ENCODE measurements around the gene RHCE.
A peak's percentile ranks its signal among the peaks of the same experiment; 100 is the strongest.
"Not testable (repeated sequence)": the region's sequence is repeated elsewhere in the genome, so short reads cannot be mapped to it uniquely, and the experiment has no call there.

RHCE gene

DNA sequence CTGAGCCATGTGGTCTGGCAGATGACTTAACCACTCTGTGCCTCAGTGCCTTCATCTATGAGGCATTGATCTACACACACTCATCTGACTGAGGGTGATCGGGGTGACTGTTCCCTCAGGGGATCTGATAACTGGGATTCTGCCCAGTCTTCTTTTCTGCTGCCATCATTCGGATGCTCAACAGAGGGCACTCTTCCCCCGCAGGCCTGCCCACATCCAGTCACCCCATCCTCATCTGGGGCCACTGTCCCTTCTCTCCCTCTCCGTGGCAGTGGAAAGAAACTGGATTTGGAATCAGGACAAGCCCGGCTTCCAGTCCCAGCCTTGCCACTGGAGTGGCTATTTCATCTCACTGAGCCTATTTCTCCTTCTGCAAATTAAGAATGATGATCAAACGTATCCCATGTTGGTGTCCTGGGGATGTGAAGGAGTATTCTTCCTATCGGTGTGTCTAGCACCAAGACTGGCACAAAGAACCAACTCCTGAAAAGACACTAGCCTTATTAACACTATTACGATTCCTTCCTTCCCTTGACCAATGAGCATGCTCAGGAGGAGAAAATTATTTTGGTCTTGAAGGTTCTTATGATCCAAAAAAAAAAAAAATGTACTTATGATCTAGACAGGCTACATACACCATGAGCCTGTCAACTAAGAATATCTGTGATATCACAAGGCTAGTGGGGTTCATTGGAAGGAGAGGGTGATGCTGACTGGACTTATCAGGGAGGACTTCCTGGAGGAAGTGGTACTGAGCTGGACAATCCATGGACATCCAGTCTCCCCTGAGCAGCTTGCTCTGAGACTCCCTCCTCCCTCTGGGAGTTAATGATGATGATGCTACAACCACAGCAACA, 17.4 kb downstream of the RHCE start:
- TF ChIP-seq, protein P1, sequence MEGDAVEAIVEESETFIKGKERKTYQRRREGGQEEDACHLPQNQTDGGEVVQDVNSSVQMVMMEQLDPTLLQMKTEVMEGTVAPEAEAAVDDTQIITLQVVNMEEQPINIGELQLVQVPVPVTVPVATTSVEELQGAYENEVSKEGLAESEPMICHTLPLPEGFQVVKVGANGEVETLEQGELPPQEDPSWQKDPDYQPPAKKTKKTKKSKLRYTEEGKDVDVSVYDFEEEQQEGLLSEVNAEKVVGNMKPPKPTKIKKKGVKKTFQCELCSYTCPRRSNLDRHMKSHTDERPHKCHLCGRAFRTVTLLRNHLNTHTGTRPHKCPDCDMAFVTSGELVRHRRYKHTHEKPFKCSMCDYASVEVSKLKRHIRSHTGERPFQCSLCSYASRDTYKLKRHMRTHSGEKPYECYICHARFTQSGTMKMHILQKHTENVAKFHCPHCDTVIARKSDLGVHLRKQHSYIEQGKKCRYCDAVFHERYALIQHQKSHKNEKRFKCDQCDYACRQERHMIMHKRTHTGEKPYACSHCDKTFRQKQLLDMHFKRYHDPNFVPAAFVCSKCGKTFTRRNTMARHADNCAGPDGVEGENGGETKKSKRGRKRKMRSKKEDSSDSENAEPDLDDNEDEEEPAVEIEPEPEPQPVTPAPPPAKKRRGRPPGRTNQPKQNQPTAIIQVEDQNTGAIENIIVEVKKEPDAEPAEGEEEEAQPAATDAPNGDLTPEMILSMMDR (IDR thresholded peaks at IDR 0.05; ENCODE audit: extremely low read depth, insufficient read depth, missing control alignments): peak; percentile 15
- DNase-seq (ENCODE audit: low spot score); in situ Hi-C loops (cut with MboI; ENCODE audit: low pct_unique_long_range_greater_than_20kb, low sequenced_read_pairs, unreplicated experiment): not testable (repeated sequence)

DNA sequence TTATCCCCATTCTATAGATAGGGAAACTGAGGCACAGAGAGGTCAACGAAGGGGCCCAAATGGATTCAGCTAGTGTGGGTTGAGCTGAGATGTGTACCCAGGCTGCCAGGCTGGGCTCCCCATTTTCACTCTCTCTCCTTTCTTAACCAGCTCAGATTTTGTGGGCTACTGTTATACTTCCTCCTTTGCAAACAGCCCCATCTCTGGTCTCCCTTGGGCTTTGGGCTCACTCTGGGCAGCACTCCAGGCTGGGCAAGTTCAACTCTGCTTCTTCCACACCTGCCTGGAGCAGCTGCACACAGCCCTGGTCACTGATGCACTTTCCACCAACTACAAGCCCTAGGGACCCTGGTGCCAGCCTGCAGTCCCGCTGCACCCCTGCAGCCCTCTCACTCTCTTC, 22.5 kb downstream of the RHCE start:
- DNase-seq (ENCODE audit: low spot score); in situ Hi-C loops (cut with MboI; ENCODE audit: low pct_unique_long_range_greater_than_20kb, low sequenced_read_pairs, unreplicated experiment): not testable (repeated sequence)

DNA sequence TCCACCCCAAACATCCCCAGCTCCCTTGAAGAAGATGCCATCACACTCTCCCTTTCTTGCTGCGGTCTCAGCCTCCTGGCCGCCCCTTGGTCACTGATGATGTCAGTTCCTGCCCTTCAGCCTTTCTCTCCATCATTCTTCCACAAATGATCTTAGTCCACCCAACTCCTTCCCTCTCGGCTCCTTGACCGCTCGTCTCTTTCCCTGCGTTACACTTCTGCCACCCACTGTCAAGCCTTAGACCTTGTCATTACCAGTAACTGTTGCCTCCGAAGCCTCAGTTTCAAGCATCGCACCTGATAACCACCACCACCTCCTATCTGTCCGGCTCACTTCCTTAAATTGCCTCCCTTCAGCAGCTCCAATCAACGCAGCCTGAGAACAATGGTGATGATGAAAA, 23.1 kb downstream of the RHCE start:
- in situ Hi-C loops (cut with MboI; ENCODE audit: low pct_unique_long_range_greater_than_20kb, low sequenced_read_pairs, unreplicated experiment); DNase-seq (ENCODE audit: low spot score): not testable (repeated sequence)

DNA sequence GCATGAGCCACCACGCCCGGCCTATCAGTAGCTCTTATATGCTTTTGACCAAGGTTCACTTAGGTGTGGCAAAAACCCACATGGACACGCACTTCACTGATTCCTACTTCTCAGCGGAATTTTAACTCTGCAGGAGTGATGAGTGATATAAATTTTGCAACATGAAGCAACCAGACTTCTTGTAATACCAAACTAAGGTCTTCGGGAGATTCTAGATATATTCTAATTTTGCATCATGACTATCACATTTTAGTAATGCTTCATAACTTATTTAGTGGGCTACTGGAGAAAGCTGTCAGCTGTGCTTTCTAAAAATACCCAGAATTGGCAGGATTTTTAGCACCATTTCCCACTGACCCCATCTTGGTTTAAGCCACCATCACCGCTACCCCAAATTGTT, 27.8 kb downstream of the RHCE start:
- no peak for DNase-seq (ENCODE audit: low spot score)
- in situ Hi-C loops (cut with MboI; ENCODE audit: low pct_unique_long_range_greater_than_20kb, low sequenced_read_pairs, unreplicated experiment): no loop called here
- TF ChIP-seq, protein P1 (IDR thresholded peaks at IDR 0.05; ENCODE audit: extremely low read depth, insufficient read depth, missing control alignments): no peak

DNA sequence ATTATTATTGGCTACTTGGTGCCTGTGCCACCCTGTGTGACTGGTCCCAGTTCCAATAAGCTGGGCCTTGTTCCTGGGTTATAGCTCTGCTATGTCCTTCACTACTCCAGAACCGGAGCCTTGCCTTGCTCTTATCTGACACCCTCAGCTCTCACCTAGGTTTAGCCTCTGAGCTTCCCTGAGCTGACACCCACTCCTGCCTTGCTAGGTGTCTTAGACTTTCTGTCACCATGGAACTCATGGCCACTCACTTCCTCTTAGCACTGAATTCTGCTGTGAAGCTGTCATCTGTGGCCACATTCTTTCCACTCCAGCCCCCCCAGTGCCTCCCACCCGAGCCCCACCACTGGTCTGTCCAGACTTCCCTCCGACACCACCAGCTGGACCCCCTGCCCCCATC, 30.9 kb downstream of the RHCE start:
- DNase-seq (ENCODE audit: low spot score); in situ Hi-C loops (cut with MboI; ENCODE audit: low pct_unique_long_range_greater_than_20kb, low sequenced_read_pairs, unreplicated experiment): not testable (repeated sequence)

DNA sequence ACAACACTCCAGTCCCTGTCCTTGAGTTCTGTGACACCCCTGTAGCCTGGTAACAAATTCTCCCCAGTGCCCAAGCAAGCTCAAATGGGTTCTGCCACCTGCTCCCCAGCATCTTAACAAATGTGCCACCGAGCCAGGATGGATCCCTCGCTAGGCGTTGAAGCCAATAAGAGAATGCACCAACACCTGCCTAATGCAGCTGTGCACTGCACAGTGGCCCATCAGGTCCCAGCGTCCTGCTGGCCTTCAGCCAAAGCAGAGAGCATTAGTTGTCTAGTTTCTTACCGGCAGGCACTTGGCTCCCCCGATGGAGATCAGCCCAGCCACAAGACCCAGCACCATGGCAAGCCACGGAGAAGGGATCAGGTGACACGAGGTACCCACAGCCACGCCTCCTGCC, 31.9 kb downstream of the RHCE start:
- in situ Hi-C loops (cut with MboI; ENCODE audit: low pct_unique_long_range_greater_than_20kb, low sequenced_read_pairs, unreplicated experiment): not testable (repeated sequence)

DNA sequence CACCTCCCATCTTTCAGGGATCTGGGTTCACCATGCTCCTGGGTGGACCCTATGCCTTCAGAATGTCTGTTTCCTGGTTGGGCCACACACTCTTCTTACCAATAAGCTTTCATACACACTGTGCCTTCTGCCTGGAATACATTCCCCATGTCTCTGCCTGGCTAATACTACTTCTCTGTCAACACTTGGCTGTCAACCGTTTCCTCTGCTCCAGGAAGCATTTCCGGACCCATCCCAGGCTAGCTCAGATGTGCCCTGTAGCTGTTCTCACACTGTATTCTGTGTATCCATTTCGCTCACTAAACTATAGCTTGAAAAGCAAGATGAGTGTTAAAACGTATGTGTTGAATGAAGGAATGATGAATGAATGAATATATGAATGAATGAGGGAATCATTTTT, 33.5 kb downstream of the RHCE start:
- in situ Hi-C loops (cut with MboI; ENCODE audit: low pct_unique_long_range_greater_than_20kb, low sequenced_read_pairs, unreplicated experiment); DNase-seq (ENCODE audit: low spot score): not testable (repeated sequence)

More for the DNA sequence above, 31.9 kb downstream of the RHCE start:
- DNase-seq (ENCODE audit: low spot score): not testable (repeated sequence)

DNA sequence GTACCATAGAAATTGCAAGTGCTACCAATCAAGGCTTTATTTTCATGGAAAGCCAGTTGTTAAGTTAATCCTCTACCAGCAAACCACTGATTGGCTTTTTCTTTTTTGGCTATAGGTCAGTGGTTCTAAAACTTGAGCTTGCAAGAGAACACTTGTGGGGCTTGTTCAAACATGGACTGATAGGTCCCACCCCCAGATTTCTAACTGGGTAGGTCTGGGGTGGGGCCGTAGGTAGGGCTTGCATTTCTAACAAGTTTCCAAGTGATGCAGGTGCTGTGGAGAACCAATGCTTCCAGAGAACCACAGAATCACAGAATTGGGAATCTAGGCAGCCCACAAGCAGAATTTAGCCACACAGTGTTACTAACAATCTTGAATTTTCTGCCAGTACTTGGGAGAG, 36.8 kb downstream of the RHCE start:
- in situ Hi-C loops (cut with MboI; ENCODE audit: low pct_unique_long_range_greater_than_20kb, low sequenced_read_pairs, unreplicated experiment); DNase-seq (ENCODE audit: low spot score): not testable (repeated sequence)

DNA sequence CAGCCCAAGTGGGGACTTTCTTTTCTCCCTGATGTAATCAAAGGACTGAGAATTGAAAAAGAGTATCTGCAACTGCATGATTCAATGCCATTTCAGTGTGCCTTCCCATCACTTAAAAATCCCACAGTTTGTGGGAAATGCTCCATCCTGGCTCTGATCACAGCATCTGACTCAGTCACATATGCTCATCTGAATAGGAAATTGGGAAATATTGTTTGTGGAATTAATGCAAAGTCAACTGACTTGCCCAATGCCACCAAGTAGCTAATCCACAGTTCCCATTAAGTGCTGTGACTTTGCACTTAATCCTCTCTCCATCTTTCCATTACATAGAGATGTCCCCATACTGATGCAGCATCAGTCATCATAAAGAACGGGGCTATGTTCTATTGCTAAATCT, 37.5 kb downstream of the RHCE start:
- DNase-seq (ENCODE audit: low spot score); in situ Hi-C loops (cut with MboI; ENCODE audit: low pct_unique_long_range_greater_than_20kb, low sequenced_read_pairs, unreplicated experiment): not testable (repeated sequence)

DNA sequence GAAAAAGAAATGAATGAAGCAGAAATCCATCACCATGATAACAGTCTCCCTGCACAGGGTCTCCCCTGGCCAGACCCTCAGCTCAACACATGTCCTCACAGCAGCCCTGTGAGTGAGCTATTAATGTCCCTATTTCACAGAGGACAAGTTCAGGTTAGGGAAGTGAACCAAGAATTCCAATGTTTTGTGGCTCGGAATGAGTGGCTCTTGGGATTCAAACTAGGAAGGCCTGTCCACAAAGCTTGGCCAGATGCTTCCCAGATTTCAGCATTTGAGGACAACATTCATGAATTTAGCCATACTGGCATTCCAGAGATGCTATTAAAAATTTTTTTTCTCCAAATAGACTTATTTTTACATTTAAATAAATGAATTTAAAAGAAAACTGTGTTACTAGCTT, 38.1 kb downstream of the RHCE start:
- DNase-seq (ENCODE audit: low spot score); in situ Hi-C loops (cut with MboI; ENCODE audit: low pct_unique_long_range_greater_than_20kb, low sequenced_read_pairs, unreplicated experiment): not testable (repeated sequence)

DNA sequence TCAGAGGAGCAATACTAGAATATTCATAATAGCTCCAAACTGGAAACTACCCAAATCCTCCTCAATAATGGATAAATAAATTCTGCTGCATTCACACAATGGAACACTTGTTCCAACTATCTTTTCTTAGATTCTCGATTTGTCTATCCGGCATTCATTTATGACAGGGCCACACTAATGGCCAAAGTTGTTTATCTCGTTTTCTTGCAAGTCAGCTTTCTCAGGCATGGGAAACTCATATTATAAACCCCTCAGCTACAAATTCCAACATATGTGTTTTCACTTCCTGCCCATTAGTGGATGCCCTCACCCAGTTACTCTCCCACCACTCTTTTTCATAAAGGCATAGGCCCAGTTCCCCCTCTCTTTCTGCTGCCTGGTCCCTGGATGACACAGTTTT, 42.3 kb downstream of the RHCE start:
- DNase-seq (ENCODE audit: low spot score); in situ Hi-C loops (cut with MboI; ENCODE audit: low pct_unique_long_range_greater_than_20kb, low sequenced_read_pairs, unreplicated experiment): not testable (repeated sequence)

DNA sequence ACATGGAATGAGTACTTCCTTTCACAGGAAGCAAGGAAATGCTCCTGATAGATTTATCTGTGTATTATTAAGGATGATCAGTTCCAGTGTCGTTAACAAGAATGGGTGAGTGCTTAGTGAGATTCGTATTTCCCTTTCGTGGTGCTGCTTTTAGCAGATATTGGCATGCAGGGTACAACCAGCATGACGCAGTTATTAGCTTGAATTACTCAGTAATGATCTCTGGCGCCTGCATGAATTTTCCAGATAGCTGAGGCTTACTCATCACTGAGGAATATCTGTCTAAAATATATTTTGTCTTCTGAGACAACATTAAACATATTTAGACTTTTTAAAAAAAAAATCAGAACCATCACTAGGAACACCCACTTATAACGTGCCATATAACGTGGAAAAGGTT, 48.9 kb downstream of the RHCE start:
- in situ Hi-C loops (cut with MboI; ENCODE audit: low pct_unique_long_range_greater_than_20kb, low sequenced_read_pairs, unreplicated experiment); DNase-seq (ENCODE audit: low spot score): not testable (repeated sequence)

DNA sequence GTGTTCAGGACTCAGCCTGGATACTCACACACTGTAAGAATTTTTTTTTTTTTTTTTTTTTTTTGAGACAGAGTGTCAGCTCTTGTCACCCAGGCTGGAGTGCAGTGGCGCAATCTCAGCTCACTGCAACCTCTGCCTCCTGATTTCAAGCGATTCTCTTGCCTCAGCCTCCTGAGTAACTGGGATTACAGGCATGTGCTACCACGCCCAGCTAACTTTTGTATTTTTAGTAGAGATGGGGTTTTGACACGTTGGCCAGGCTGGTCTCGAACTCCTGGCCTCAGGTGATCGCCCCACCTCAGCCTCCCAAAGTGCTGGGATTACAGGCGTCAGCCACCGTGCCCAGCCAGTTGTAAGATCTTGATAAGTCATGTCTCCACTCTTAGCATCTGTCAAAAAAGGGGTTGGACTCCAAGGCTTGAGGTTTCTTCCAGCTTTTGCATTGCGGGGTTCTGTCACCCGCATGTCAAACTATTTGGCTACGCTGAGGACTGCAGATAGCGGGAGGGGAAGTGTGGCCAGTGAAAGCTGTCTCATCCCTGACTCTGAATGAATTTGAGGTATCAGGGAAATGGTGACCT, 50.8 kb downstream of the RHCE start:
- in situ Hi-C loops (cut with MboI; ENCODE audit: low pct_unique_long_range_greater_than_20kb, low sequenced_read_pairs, unreplicated experiment); DNase-seq (ENCODE audit: low spot score): not testable (repeated sequence)

Data from GM13977 (cell line).